Stimulated activated naive CD8-positive, alpha-beta T cell treated with anti-CD3 and anti-CD28 coated beads, Interleukin-15, Interleukin-2, amounts not matched to agents 100 ng/mL and 50 ng/mL, for 24 hours (primary cell): ENCODE measurements around the gene KLHL29.

ENCODE experiments used
- H3K27ac Mint-ChIP-seq: one replicate; pipeline ENCODE4 v1.8.0; 2021; ENCODE audit warnings: mild to moderate bottlenecking, mixed read lengths
- H3K27me3 Mint-ChIP-seq: one replicate; pipeline ENCODE4 v1.8.0; 2021; ENCODE audit warnings: mixed read lengths
- H3K36me3 Mint-ChIP-seq: one replicate; pipeline ENCODE4 v1.8.0; 2021; ENCODE audit warnings: low read depth, mixed read lengths
- H3K4me1 Mint-ChIP-seq: one replicate; pipeline ENCODE4 v1.8.0; 2021; ENCODE audit warnings: low read depth, mixed read lengths
- H3K4me3 Mint-ChIP-seq: one replicate; pipeline ENCODE4 v1.8.0; 2021; ENCODE audit warnings: mild to moderate bottlenecking, mixed read lengths
- H3K9me3 Mint-ChIP-seq: one replicate; pipeline ENCODE4 v1.8.0; 2021; ENCODE audit warnings: mixed read lengths

Gene KLHL29

GRCh38 chr2:23565814-23566213 lies 180.8 kb downstream of the KLHL29 start:
- Mint-ChIP-seq H3K36me3 (no peaks in the 10 kb centered on the region), H3K4me3 (no peak overlapping the region), H3K4me1 (no peaks in the 10 kb centered on the region), H3K27me3 (no peaks in the 10 kb centered on the region), H3K9me3 (no peaks in the 10 kb centered on the region), H3K27ac (no peak overlapping the region)

DNA sequence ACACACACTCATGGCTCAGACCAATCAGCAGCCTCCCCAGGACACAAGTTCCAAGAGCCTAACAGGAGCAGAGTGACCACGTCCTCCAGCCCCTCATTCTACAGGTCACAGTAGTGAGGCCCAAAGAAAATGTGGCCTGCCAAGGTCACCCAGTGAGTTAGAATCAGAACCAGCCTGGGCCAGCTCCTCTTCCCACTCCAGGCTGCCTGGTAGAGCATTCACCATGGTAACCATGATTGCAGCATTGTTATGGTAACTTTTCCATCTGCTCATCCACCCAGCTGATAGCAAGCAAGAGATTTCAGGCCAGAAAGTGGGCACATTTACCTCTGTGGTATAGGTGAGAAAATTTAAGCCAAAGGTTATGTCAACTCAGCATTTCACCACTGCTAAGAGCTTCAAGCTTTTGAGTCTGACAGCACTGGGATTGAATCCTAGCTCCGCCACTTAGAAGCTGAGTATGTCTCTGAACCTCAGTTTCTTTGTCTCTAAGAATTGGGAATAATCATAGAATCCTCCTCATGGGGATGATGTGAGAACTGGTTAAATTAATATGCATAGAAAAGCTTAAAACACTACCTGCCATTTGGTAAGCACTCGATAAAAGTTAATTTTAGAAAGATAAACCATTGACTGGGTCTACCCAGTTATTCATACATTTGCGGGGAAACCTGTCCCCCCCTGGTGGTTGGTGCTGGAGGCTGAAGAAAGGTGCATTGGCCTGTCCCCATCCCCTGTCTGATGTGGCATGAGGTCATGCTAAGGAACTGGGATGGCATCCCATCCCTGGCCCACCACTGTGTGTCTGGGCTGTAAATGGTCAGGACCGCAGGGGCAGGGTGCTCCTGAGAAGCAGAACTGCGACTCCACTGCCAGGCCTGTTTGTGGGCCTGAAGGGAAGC lies 181.5 kb downstream of the KLHL29 start:
- no peak overlapping the region for H3K27ac Mint-ChIP-seq
- no peaks in the 10 kb centered on the region for H3K4me1 Mint-ChIP-seq
- no peaks in the 10 kb centered on the region for H3K36me3 Mint-ChIP-seq
- no peaks in the 10 kb centered on the region for H3K27me3 Mint-ChIP-seq
- H3K4me3 Mint-ChIP-seq = no peak overlapping the region
- H3K9me3 Mint-ChIP-seq = no peaks in the 10 kb centered on the region

DNA sequence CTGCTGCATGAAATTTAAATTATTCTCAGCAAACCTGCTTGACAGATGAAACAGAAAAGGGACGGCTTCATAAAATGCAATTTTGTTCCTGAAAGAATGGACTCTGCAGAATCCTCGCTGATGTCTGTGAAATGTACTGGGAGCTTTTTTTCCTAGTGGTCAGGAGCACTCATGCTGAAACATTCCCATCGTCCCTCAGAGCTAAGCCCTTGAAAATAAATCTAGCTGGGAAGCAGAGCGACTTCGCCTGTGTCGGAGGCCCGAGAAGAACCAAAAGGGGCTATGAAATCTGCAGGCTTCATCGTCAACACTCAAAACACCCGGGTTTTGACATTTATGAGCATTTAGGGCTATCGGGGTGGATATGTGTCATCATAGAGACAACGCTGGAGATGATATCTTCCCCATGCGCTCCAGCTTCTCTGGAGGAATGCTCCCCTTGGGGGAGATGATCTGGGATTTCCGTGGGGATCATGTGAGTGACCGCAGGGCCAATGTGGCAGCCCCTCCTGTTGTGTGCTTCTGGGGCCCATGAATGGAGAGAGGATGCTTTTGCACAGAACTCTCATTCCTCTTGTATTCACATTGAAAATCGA lies 182.3 kb downstream of the KLHL29 start:
- no peaks in the 10 kb centered on the region for H3K27me3 Mint-ChIP-seq
- no peak overlapping the region for H3K27ac Mint-ChIP-seq
- H3K9me3 Mint-ChIP-seq = no peaks in the 10 kb centered on the region
- no peaks in the 10 kb centered on the region for H3K4me1 Mint-ChIP-seq
- no peak overlapping the region for H3K4me3 Mint-ChIP-seq
- H3K36me3 Mint-ChIP-seq = no peaks in the 10 kb centered on the region

DNA sequence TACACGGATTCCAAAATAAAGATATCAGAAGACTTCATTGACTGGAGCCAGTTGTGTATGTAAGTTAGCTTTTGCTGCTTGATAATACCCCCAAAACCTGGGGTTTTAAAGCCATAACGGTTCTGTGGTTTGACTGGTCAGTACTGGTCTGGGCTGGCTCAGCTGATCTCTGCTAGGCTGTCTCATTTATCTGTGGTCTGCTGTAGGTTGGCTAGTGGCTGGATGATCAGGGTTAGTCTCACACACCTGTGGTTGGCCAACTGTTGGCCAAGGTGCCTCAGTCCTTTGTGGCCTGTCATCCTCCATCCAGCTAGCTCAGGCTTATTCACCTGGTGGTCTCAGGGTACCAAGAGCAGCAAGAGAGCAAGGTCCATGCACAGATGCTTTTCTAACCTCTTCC lies 183.2 kb downstream of the KLHL29 start:
- H3K4me1 Mint-ChIP-seq = no peaks in the 10 kb centered on the region
- H3K27ac Mint-ChIP-seq = no peak overlapping the region
- no peaks in the 10 kb centered on the region for H3K27me3 Mint-ChIP-seq
- no peak overlapping the region for H3K4me3 Mint-ChIP-seq
- H3K36me3 Mint-ChIP-seq = no peaks in the 10 kb centered on the region
- H3K9me3 Mint-ChIP-seq = no peaks in the 10 kb centered on the region

DNA sequence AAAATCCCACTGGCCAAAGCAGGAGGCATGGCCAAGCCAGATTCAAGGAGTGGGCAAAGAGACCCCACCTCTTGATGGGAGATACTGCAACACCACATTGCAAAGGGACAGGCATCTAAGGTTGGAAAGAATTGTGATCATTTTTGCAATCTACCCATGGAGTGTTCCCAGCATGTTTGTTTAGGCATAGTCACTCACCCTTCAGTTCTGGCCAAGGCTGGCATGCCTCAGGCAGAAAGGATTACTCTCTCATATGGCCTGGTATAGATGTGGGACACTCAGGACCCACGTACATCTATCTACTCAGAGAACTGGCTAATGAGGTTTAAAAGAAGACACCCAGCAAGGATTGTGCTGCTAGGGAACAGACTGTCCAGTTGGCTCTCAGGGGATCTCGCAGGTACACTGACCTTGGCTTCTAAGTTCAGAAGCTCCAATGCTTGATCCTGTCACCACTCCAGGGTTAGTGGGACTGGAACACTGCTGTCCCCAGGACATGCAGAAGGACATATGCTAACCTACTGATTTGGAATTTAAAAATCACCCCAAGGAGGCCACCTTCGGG lies 183.7 kb downstream of the KLHL29 start:
- no peaks in the 10 kb centered on the region for H3K9me3 Mint-ChIP-seq
- no peaks in the 10 kb centered on the region for H3K27me3 Mint-ChIP-seq
- no peaks in the 10 kb centered on the region for H3K4me1 Mint-ChIP-seq
- no peaks in the 10 kb centered on the region for H3K36me3 Mint-ChIP-seq
- H3K4me3 Mint-ChIP-seq = no peak overlapping the region
- H3K27ac Mint-ChIP-seq = no peak overlapping the region

DNA sequence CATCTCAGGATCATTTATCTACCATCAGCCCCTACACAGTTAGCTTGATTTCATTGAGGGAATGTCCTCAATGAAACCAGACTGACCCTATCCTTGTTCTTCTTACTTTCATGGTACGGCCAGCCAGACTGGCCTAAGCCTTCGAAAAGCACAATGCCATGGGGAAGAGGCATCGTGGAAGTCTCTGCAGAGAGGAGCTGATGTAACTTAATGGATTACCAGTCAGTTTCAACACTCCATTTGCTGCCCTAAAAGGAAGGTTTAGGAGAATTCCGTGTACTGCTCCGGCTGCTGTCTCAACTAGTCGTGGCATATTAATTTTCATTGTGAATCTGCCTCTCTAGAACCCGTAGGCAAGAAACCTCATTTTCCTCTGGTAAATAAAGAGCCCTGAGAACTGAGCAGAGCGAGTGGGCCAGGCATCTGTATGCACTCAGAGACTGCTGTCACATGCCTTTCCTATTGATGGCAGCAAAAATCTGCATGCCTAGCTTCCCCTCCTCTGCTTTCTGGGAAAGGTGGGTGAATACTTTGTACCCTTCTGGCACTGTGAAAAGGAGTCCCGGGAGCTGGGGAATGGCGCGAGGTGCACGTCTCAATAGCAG lies 184.9 kb downstream of the KLHL29 start:
- Mint-ChIP-seq H3K4me1 (no peaks in the 10 kb centered on the region), H3K9me3 (no peaks in the 10 kb centered on the region), H3K4me3 (no peak overlapping the region), H3K27me3 (no peaks in the 10 kb centered on the region), H3K27ac (no peak overlapping the region), H3K36me3 (no peaks in the 10 kb centered on the region)

DNA sequence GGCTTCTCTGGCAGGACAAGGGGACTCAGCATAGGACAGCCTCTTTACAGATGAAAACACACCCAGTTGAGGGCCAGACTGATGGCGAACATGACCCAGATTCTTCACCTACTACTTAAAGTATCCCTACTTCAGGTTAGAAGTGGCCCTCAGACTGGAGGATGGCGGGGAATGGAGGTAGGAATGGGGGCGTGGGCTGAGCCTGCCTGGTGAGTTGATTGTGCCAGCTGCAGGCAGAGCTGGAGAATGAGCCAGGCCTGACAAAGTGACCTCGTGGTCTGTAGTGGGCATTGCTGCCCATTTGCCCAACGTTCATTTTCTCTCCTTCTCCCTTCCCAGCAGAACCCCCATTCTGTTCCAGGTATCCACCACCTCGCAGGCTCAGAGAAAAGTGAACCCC lies 186.1 kb downstream of the KLHL29 start:
- H3K4me3 Mint-ChIP-seq = no peak overlapping the region
- H3K9me3 Mint-ChIP-seq = no peaks in the 10 kb centered on the region
- H3K36me3 Mint-ChIP-seq = no peaks in the 10 kb centered on the region
- no peaks in the 10 kb centered on the region for H3K4me1 Mint-ChIP-seq
- no peaks in the 10 kb centered on the region for H3K27me3 Mint-ChIP-seq
- H3K27ac Mint-ChIP-seq = no peak overlapping the region

DNA sequence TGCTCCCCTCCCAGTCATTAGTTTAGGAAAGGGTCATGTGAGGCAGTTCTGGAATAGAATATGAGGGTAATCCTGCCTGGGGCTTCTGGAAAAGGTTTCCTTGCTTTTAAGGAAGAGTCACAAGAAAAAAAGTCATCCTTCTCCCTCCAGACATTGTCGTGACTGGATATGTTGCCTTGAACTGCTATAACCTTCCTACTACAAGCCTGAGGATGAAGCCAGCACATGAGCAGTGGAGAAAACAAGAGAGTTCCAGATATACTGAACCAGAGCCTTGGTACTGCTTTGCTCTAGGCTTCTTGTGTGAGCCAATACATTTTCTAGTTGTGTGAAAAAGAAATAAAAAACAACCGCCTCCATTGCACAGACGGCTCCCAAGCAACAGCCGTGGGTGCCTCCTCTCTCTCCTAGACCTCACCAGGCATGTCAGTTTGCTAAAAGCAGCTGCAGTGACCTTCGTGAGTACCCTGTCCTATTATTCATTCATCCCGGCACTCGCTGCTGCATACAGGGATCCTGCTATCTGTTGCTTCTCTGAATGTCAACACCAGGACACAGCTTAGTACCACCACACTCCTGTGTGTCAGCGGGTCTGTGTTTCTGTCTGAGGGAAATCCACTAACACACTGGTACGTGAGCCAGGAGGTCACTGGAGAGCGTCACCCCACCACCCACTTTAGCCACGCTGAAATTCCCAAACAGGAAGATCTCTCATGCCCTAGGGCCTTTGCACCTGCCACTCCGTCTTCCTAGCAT lies 186.7 kb downstream of the KLHL29 start:
- no peaks in the 10 kb centered on the region for H3K36me3 Mint-ChIP-seq
- no peaks in the 10 kb centered on the region for H3K27me3 Mint-ChIP-seq
- no peaks in the 10 kb centered on the region for H3K4me1 Mint-ChIP-seq
- H3K4me3 Mint-ChIP-seq = no peak overlapping the region
- H3K27ac Mint-ChIP-seq = no peak overlapping the region
- no peaks in the 10 kb centered on the region for H3K9me3 Mint-ChIP-seq

DNA sequence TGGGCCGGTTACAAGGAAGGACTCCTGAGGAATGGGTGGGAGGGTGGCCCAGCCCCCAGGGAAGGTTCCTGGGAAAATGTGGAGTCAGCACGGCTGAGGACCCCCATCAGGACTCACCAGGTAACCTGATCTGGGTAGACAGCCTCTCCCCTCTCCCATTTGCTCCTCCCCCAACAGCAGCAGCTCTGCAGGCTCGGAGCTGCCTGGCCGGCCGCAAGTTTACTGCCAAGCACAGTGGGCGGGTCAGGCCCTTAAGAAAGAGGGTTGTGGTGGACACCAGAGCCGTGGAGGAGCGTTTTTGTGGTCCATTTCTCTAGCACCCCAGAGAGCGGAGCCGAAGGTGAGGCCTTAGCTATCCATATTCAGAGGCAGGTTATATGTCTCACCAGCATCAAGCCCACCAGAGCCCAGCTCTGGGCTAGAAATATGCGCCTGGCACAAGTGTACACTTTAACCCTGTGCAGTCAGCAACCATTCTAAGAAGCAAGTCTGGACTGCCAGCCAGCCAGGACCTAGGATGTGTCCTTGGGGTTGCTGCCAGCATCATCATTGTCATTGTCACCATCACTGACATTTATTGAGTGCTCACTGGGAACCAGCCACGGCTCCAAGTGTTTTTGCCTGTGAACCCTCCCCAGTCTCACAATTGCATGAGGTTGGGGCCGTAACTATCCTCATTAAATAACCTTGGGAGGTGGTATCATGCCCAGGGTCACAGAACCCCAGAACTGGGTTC lies 190.1 kb downstream of the KLHL29 start:
- Mint-ChIP-seq H3K4me3 (no peak overlapping the region), H3K36me3 (no peaks in the 10 kb centered on the region), H3K9me3 (no peaks in the 10 kb centered on the region), H3K4me1 (no peaks in the 10 kb centered on the region), H3K27me3 (no peaks in the 10 kb centered on the region), H3K27ac (no peak overlapping the region)

GRCh38 chr2:23578964-23579671 lies 194.1 kb downstream of the KLHL29 start:
- Mint-ChIP-seq H3K4me3 (no peak overlapping the region), H3K27me3 (no peaks in the 10 kb centered on the region), H3K4me1 (no peaks in the 10 kb centered on the region), H3K9me3 (no peaks in the 10 kb centered on the region), H3K27ac (no peak overlapping the region), H3K36me3 (no peaks in the 10 kb centered on the region)

GRCh38 chr2:23579674-23580073 lies 194.7 kb downstream of the KLHL29 start:
- Mint-ChIP-seq H3K27ac (no peak overlapping the region), H3K27me3 (no peaks in the 10 kb centered on the region), H3K9me3 (no peaks in the 10 kb centered on the region), H3K4me3 (no peak overlapping the region), H3K36me3 (no peaks in the 10 kb centered on the region), H3K4me1 (no peaks in the 10 kb centered on the region)

GRCh38 chr2:23583467-23583866 lies 198.5 kb downstream of the KLHL29 start:
- Mint-ChIP-seq H3K9me3 (no peaks in the 10 kb centered on the region), H3K36me3 (no peaks in the 10 kb centered on the region), H3K27me3 (no peaks in the 10 kb centered on the region)

DNA sequence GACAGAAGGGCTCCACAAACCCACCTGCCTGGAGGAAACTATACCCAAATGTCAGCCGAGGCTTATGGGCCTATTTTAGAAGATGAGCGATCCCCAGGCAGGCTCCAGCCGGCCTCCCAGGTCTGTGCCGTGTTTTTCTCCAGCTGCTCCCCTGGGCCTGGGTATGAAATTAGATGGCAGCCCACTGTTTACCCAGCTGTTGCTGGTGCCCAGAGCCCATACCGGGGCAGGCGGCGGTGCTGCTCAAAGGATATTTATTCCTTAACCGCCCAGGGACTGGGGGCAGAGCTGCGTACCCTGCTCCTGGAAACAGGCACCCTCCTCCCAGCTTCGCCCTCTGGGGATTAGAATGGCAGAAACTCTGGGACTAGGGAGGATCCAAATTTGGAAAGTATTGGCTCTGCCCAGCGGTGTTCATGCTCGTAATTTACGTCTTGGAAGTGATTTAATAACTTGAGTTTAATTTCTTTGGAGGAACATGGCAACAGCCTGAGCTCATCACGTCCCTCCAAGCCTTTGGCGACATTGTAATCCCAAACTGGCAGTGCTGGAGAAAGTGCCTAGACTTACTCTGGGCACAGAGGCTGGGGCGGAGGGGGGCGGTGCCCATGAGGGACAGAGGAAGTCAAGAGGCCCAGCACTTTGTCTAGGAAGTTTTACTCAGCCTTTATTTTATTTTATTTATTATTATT lies 199.2 kb downstream of the KLHL29 start:
- H3K4me3 Mint-ChIP-seq = no peak overlapping the region
- H3K9me3 Mint-ChIP-seq = no peaks in the 10 kb centered on the region
- H3K27me3 Mint-ChIP-seq = no peaks in the 10 kb centered on the region
- no peaks in the 10 kb centered on the region for H3K4me1 Mint-ChIP-seq
- no peak overlapping the region for H3K27ac Mint-ChIP-seq
- H3K36me3 Mint-ChIP-seq = no peaks in the 10 kb centered on the region

More at GRCh38 chr2:23583467-23583866, 198.5 kb downstream of the KLHL29 start:
- Mint-ChIP-seq H3K4me1 (no peaks in the 10 kb centered on the region), H3K4me3 (no peak overlapping the region), H3K27ac (no peak overlapping the region)
